A172 (cell line): Measurements from ENCODE around the gene ZNF77. TPM values are rescaled to one million over a fixed set of nuclear protein-coding genes. Genes with fewer than 3 reads are reported as not detected.
"Not testable (repeated sequence)": the region's sequence is repeated elsewhere in the genome, so short reads cannot be mapped to it uniquely, and the experiment has no call there.

ENCODE experiments used
- DNase-seq: peaks from one replicate; pipeline ENCODE4 v3.0.0-alpha.2; 2015; ENCODE audit warnings: low spot score
- total RNA-seq: library from RNA; depleted of rRNA; stranded (reverse); fragments of >200 nt; shearing (Covaris generic); gene quantifications from 2 replicates; pipeline ENCODE4 v1.2.3, GENCODE V29; 2014; rRNA removed

ZNF77 gene
- total RNA-seq, 1 experiment from 2014 or later, result 6.5 TPM

DNA sequence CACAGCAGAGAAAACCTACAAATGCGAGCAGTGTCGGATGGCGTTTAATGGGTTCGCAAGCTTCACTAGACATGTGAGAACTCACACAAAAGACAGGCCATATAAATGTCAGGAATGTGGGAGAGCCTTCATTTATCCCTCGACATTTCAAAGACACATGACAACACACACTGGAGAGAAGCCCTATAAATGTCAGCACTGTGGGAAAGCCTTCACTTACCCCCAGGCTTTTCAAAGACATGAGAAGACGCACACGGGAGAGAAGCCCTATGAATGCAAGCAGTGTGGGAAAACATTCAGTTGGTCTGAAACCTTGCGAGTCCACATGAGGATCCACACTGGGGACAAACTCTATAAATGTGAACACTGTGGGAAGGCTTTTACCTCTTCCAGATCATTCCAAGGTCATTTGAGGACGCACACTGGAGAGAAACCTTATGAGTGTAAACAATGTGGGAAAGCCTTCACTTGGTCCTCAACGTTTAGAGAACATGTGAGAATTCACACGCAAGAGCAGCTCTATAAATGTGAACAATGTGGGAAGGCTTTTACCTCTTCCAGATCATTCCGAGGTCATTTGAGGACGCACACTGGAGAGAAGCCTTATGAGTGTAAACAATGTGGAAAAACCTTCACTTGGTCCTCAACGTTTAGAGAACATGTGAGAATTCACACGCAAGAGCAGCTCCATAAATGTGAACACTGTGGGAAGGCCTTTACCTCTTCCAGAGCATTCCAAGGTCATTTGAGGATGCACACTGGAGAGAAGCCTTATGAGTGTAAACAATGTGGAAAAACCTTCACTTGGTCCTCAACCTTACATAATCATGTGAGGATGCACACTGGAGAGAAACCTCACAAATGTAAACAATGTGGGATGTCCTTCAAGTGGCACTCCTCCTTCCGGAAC lies 27.2 kb downstream of the ZNF77 start:
- no peak for DNase-seq

DNA sequence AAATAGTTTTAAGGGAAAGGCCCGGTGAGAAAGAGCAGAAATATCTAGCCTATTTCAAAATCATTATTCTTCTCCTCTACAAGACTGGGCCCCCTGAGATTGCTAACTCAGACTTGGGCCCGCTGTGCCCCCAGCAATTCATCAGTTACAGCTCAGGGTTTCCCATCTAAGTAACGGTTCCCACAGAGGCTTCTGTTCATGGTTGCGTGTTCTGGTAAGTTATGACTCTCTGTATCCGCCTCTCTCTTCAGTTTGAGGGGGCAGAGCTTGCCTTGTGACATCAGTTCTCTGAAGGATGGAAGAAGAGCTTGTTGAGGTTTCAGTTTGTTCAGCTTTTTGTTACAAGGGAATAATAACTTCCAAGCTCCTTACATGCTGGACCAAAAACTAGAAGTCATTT lies 32.5 kb downstream of the ZNF77 start:
- no peak for DNase-seq

DNA sequence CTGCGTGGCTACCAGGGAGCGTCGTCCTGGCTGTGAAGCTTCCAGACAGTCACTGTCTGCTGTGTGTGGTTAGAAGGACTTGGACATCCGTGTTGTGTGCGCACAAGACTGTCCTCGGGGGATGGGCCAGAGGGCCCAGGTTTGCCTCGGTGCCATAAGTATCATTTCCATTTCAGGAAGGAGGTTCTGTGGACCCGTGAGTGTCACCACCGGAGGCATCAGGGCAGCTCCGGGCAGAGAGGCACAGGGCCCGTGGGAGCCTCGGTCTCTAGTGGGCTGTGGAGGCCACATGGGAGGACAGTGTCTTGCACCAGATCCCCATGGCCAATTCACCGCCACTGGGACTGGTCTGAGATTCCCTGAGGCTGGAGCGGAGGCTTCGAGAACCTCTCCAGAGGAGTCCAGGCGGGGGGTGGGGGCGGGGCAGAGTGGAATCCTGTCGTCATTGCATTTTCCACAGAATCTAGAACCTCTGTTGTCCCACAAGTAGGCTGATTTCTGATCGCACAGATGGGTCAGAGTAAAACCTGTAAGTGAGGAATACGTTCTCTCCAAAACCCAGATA lies 38.1 kb downstream of the ZNF77 start:
- DNase-seq, result no peak

DNA sequence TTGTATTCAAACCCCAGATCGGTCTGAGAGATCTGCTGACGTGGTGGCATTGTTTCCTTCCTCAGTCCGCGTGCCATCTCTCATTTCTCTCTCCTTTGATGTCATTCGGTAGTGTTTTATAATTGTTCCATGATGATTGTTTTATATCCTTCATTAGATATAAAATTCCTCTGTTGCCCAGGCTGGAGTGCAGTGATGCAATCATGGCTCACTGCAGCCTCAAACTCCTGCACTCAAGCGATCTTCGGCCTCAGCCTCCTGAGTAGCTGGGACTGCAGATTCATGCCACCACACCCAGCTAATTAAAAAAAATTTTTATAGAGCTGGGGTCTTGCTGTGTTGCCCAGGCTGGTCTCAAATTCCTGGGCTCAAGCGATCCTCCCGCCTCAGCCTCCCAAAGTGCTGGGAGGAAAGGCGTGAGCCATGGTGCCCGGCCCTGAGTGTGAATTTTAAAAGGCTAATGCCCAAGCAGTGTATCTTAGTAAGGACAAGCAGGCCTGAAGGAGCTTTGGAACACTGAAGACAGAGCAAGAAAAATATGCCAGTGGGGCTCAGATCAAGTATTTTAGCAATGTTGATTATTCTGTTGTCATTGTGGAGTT lies 38.8 kb downstream of the ZNF77 start:
- DNase-seq, result no peak

DNA sequence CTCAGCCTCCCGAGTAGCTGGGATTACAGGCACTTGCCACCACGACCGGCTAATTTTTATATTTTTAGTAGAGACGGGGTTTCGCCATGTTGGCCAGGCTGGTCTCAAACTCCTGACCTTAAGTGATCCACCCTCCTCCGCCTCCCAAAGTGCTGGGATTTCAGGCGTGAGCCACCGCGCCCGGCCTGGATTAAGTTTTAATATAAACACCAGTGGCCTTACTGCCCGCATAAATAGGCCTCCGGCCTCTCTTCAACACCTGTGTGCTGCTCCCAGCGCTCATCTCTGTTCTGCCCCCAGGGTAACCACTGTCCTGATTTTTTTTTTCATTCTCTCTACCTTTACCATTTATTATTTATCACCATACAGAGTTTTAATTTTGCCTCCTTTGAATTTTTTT lies 41.4 kb downstream of the ZNF77 start:
- DNase-seq, result not testable (repeated sequence)

DNA sequence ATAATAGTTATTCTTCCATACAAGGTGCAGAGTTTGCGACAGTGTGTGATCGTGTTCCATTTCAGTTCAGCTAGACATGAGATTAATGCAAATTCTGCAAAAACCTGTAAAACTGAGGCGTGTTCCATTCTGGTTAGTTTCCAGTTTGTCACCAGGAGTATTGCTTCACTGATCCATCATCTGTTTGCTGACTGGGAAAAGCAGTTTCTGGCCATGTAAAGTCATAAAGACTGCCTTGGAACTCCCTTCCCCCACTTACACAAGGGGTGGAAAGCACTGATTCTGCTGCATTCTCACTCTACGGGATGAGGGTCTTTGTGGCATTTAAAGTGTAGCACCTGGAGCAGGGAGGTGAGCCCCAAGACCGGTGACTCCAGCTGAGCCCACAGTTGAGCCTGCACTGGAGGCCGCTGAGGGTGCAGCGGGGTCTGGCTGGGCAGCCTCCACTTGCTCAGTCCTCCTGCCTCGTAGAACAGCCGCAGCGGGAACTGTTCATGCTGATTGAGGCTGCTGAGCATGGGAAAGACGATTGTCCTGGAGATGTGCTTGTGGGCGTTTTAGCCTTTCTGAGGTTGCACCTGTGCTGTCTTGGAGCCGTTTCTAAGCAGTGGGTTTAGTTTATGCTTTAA lies 42.1 kb downstream of the ZNF77 start:
- no peak for DNase-seq

DNA sequence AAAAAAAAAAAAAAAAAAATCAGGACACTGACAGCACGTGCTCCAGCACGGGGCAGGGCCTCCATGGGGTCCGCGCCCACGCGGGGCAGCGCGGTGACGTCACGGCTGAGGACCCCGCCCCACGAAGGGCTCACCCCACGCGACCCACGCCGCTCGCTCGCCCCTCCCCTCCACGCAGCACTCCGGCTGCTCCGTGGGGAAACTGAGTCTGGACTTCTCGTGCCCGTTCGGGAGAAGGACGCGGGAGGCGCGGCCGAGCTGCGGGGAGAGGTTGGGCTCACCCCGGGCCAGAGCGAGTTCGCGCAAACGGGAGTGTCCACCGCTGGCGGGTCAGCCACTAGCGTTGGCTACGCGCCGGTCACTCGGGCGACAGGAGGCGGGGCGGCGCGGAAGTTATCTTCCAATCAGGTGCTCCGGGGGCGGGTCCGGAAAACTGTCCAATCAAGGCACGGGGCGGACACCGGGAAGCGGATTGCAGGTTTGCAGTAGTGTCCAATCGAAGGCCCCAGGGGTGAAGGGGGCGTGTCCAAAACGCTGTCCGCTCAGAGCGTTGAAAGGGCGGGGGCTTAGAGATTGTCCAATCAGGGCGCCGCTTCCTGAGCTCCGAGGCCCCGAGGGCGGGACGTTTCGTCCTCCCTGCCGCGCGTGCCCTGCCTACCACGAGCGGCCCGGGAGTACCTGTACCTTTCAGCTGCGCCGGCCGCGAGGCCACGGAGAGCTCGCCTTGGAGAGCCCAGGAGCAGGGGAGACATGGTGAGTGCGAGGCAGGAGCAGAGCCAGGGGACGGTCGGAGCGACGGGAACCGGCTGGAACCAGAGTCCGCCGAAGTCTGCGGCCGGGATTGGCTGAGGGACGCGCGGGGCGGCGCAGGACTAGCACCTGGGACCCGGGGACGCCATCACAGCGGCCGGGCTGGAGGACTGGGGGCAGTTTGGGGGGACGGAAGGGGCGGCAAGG lies 44.2 kb downstream of the ZNF77 start, which contains the start of gene ZNF57:
Gene ZNF57 (plus strand): TSS at position 633 of the 957 bp plus-strand sequence. CDS start 118 bp downstream, at position 751.
- peak; percentile 100 for DNase-seq

DNA sequence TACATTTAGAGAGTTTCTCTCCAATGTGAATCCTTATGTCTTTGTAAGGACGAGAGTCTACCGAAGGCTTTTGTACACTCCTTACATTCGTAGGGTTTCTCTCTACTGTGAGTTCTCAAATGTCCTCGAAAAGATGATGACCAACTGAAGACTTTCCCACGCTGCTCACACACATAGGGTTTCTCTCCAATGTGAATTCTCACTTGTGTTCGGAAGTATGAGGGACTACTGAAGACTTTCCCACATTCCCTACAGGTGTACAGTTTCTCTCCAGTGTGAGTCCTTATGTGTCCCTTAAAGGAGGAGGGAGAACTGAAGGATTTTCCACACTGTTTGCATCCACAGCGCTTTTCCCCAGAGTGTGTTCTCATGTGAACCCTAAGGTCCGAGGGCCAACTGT lies 48.1 kb downstream of the ZNF77 start:
- no peak for DNase-seq

DNA sequence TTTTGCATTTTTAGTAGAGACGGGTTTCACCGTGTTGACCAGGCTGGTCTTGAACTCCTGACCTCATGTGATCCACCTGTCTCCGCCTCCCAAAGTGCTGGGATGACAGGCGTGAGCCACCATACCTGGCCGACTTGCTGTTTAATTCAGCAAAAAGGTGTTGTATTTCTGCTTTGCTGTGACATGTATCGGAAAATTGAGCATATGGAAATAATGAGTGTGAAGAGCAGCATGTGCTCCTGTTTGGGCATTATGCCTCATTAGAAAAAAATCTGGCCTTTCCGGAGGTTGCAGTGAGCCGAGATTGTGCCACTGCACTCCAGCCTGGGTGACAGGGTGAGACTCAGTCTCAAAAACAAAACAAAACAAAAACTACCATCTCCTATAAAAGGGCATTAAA lies 54.2 kb downstream of the ZNF77 start:
- not testable (repeated sequence) for DNase-seq

DNA sequence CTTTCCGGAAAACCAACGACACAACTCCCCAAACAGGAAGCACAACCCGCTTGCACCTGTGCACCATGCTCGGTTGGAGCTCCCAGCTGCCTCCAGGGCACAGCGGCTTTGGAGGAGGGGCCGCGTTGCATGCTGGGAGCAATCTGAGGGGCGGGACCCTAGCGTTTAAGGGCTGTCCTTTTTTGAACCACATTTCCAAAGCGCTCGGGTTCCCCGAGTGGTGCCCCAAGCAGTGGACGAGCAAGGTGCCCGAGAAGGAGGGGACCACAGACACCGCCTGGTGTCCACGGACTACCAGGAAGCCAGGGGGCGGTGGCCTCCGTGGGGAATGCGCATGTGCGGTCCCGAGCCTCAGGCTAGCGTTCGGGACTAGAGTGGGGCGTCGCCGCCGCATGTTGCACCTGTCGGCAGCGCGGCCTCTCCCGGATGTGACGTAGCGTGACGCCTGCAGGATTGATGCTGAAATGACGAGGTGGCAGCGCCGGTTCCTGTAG lies 56.0 kb downstream of the ZNF77 start:
- no peak for DNase-seq

DNA sequence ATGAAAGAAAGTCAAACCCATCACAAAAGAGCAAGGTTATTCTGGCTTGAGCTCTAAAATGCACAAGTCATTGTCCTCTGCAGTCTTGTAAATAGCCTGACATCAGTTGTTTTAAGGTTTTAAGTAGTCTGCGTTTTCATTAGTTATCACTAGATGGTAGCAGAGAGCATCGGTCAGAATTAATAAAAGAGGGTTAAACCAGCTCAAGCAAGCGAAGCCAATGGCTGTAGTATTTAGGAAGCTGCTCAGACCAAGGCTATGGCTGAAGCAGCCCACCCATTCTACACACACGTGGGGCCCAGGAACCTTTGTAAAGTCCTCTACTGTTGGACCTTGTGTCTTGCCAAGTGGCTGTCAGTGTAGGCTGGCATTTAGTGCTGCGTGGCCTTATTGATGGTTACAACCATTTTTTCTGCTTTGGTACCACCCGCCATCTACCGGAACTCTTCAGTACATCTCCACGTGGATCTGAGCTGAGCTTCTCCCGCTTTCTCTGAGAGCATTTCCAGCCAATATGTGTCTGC lies 57.3 kb downstream of the ZNF77 start:
- DNase-seq, result peak; percentile 84

DNA sequence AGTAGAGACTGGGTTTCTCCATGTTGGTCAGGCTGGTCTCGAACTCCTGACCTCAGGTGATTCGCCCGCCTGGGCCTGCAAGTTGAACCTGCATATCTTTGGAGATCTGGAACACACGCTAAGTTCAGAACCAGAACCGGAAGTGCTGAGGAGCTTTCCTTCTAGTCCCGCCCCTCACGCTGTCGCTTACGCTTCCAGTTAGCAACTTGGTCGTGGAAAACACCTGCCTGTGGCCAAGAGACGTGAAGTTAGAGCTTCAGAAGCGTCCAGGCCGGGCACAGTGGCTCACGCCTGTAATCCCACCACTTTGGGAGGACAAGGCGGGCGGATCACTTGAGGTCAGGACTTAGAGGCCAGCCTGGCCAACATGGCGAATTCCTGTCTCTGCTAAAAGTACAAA lies 59.0 kb downstream of the ZNF77 start:
- no peak for DNase-seq

DNA sequence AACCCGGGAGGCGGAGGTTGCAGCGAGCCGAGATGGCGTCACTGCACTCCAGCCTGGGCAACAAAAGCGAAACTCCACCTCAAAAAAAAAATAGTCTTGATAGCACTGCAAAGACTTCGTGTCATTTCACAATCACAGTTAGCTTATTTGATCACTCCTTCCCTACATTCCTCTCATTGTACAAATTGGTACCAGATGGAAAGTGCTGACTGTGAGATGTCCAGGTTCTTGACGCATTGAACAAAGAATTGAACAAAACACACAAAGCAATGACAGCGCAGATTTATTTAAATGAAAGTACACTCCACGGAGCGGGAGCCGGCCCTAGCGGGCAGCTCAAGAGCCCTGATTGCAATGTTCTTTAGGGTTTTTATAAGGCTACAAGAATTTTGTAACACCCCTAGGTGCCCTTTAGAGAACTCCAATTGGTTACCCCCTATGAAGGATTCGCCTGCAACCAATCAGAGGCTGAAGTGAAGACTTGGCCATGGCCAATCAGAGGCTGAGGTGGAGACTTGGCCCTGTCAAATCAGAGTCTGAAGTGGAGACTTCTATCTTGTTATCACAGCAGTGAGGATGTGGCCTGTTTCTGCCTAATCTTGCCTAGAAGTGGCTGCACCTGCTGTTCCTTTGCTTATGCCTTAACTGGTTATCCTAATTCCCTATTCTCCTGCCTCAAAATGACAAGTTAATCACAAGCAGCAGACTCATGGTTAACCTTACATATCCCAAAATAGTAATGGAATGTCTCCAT lies 60.9 kb downstream of the ZNF77 start:
- no peak for DNase-seq

Other genes starting within 250 kb of the ZNF77 start
- 0.38 and 1.1 TPM in 2 replicates for gene GNG7, start 242.3 kb downstream of the ZNF77 start, total RNA-seq
- 14.9 and 18.3 TPM in 2 replicates for gene DIRAS1, start 223.6 kb downstream of the ZNF77 start, total RNA-seq
- 91.0 and 100 TPM in 2 replicates for gene SLC39A3, start 205.0 kb downstream of the ZNF77 start, total RNA-seq
- 112 and 114 TPM in 2 replicates for gene SGTA, start 161.7 kb downstream of the ZNF77 start, total RNA-seq
- 390 and 397 TPM in 2 replicates for gene THOP1, start 159.5 kb downstream of the ZNF77 start, total RNA-seq
- gene ZNF554, start 125.1 kb downstream of the ZNF77 start, total RNA-seq, result 4.6 and 4.8 TPM in 2 replicates
- 8.2 and 8.4 TPM in 2 replicates for gene ZNF555, start 103.5 kb downstream of the ZNF77 start, total RNA-seq
- gene ZNF556, start 77.6 kb downstream of the ZNF77 start, total RNA-seq, result not detected in 2 replicates
- 7.2 and 9.2 TPM in 2 replicates for gene ZNF57, start 44.0 kb downstream of the ZNF77 start, total RNA-seq
- gene TLE6, start 32.6 kb upstream of the ZNF77 start, total RNA-seq, result 4.8 and 6.3 TPM in 2 replicates
- gene TLE2, start 84.3 kb upstream of the ZNF77 start, total RNA-seq, result 2.3 and 2.4 TPM in 2 replicates
- gene TLE5, start 117.5 kb upstream of the ZNF77 start, total RNA-seq, result 521 and 529 TPM in 2 replicates
- gene GNA11, start 149.4 kb upstream of the ZNF77 start, total RNA-seq, result 97.7 and 98.4 TPM in 2 replicates
- 0.19 and 0.26 TPM in 2 replicates for gene GNA15, start 191.1 kb upstream of the ZNF77 start, total RNA-seq
- gene S1PR4, start 233.8 kb upstream of the ZNF77 start, total RNA-seq, result 0.26 TPM in 1 of 2 replicates, not detected in the other
- gene NCLN, start 241.0 kb upstream of the ZNF77 start, total RNA-seq, result 67.6 and 74.6 TPM in 2 replicates